ENCODE data around the gene CMTM4. TPM values are rescaled to one million over a fixed set of nuclear protein-coding genes. Genes with fewer than 3 reads are reported as not detected.

The CMTM4 gene
- total RNA-seq, 4 donors from 2014 or later, result 12.1 to 16.0 (median 13.0) TPM

GRCh38 chr16:66735891-66736290 lies 39.3 kb upstream of the CMTM4 start:
- no peak for TF ChIP-seq CTCF (IDR thresholded peaks at IDR 0.05; ENCODE audit: low read depth)

- TF ChIP-seq CTCF (IDR thresholded peaks at IDR 0.05; ENCODE audit: low read depth), result no peak
These were observed 34.6 kb upstream of the CMTM4 start for GRCh38 chr16:66731101-66731500.

GRCh38 chr16:66728804-66729203 lies 32.3 kb upstream of the CMTM4 start:
- no peak for TF ChIP-seq CTCF (IDR thresholded peaks at IDR 0.05; ENCODE audit: low read depth)

GRCh38 chr16:66728117-66728787 lies 31.7 kb upstream of the CMTM4 start:
- no peak for TF ChIP-seq CTCF (IDR thresholded peaks at IDR 0.05; ENCODE audit: low read depth)

- no peak for TF ChIP-seq CTCF (IDR thresholded peaks at IDR 0.05; ENCODE audit: low read depth)
These were observed 24.2 kb upstream of the CMTM4 start for GRCh38 chr16:66720766-66721165.

GRCh38 chr16:66719246-66719645 lies 22.7 kb upstream of the CMTM4 start:
- no peak for TF ChIP-seq CTCF (IDR thresholded peaks at IDR 0.05; ENCODE audit: low read depth)

- TF ChIP-seq CTCF (IDR thresholded peaks at IDR 0.05; ENCODE audit: low read depth), result no peak
These were observed 21.2 kb upstream of the CMTM4 start for GRCh38 chr16:66717776-66718175.

Measured in subcutaneous adipose tissue (tissue), 4 donors.